ENCODE data around the gene LSR.
"Not testable (repeated sequence)": the region's sequence is repeated elsewhere in the genome, so short reads cannot be mapped to it uniquely, and the experiment has no call there.

LSR gene

DNA sequence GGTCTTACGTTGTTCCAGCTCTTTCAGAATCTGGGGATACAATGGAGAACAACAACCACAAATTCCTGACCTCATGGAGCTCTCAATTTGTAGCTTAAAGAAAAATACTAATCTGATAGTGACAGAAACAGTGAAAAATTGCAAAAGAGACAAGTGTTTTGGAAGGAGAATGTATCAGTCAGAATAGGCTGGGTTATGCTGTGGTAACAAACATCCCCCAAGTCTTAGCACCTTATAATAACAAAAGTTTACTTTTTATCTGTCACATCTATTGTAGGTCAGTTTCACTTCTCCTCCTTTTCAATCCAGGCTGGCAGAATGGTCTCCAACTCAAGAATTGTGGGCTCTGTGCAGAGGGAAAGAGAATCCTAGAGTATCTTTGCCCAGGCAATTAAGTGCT, 29.8 kb upstream of the LSR start:
- no peak for DNase-seq (ENCODE audit: low spot score)

DNA sequence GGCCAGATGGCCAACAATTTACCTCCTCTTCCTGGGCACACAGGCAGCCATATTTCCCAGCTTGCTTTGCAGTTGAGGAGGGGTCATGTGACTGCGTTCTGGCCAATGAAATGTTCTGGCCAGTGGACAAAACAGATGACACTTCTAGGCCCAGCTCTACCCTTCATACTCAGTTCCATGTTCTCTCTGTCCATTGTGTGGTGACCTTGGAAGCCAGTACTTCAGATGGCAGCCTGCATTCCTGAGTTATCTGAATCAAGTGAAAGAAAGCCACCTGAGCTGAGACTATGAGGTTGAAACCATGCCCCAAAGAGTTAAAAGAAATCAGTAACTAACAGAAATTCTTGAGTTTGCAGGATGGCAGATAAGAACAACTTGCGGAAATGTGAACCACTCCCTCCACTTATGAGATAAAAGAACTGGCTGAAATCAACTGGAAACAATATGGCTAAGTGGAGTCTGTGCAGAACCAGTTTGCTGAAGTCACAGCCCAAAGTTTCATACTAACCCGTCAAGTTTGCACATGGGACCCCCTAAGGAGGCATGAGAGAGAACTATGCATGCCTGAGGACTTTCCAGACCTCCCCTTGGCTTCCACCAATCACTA, 28.4 kb upstream of the LSR start:
- peak; percentile 6 for DNase-seq (ENCODE audit: low spot score)

- not testable (repeated sequence) for DNase-seq (ENCODE audit: low spot score)
Observed at GRCh38 chr19:35220973-35221590, 27.7 kb upstream of the LSR start.

GRCh38 chr19:35222373-35223015, 26.3 kb upstream of the LSR start:
- DNase-seq (ENCODE audit: low spot score), result no peak

GRCh38 chr19:35223084-35223790, 25.6 kb upstream of the LSR start:
- DNase-seq (ENCODE audit: low spot score), result no peak

DNA sequence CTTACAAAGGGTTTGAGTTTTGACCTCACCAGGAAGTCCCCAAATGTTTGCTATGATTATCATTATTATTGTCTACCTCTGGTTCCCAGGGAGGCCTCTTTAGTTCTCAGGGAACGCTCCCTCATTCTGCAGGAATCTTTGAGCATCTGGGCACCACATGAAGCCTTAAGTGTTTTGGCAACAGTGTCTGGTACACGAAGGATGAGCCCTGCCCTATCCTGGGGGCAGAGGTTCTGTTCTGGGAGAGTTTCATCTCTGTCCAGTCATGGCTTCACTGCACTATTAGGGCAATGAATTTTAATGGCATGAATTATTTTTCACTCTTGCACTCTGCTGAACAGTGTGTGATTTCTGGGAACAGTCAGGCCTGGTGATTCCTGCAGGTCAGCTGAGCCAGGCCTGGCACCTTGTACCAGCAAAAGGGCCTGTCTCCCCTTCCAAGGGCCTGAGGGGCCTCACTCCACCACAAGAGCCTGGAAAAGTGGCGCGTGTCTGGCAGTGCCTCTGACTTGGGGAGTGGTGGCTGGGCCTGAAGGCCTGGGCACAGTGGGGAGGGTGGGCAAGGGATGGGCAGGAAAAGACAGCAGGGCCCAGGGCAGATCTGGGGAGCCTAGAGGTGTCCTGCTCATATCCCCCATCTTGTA, 24.8 kb upstream of the LSR start:
- no peak for DNase-seq (ENCODE audit: low spot score)

- peak; percentile 27 for DNase-seq (ENCODE audit: low spot score)
Observed at GRCh38 chr19:35224681-35225571, 23.9 kb upstream of the LSR start.

- DNase-seq (ENCODE audit: low spot score), result no peak
Observed at GRCh38 chr19:35225951-35226350, 22.9 kb upstream of the LSR start.

DNA sequence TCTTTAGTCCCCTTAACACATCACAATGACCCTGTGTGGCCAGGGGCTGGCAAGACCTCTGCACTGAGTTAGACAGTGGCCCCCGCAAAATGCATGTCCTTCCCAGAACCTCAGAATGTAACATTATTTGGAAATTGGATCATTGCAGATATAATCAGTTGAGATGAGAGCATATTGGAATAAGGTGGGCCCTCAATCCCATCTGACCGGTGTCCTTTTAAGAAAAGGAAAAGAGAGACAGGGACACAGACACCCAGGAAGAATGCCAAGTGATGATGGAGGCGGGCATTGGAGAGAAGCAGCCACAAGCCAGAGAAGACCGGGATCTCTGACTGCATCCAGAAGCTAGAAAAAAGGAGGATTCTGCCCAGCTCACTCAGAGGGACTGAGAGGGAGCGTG, 22.1 kb upstream of the LSR start:
- no peak for DNase-seq (ENCODE audit: low spot score)

GRCh38 chr19:35228177-35228930, 20.4 kb upstream of the LSR start, which contains the start of gene FAM187B:
Gene FAM187B (minus strand): TSS chr19:35228739. CDS start chr19:35228680, 59 bp downstream.
- DNase-seq (ENCODE audit: low spot score), result no peak

GRCh38 chr19:35229601-35230000, 19.2 kb upstream of the LSR start:
- DNase-seq (ENCODE audit: low spot score), result no peak

GRCh38 chr19:35231956-35232645, 16.7 kb upstream of the LSR start:
- no peak for DNase-seq (ENCODE audit: low spot score)

GRCh38 chr19:35232912-35233311, 15.9 kb upstream of the LSR start:
- DNase-seq (ENCODE audit: low spot score), result no peak

DNA sequence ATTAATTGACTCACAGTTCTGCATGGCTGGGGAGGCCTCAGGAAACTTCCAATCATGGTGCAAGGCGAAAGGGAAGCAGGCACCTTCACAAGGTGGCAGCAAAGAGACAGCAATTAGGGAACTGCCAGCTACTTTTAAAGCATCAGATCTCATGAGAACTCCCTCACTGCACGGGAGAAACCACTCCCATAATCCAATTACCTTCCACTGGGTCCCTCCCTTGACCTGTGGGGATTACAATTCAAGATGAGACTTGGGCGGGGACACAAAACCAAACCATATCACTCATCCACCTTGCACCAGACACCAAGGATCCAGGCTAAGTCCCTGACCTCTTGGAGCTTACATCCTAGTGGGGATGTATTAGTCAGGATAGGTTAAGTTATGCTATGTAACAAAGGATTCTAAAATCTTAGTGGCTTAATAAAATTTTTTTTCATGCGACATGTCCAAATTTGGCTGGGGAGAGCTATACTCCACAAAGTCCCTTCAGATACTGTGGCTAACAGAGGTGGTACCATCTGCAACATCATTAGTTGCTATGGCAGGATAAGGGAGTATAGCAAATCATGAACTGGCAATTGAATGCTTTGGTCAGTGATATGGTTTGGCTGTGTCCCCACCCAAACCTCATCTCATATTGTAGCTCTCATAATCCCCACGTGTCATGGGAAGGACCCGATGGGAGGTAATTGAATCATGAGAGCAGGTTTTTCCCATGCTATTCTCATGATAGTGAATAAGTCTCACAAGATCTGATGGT, 12.0 kb upstream of the LSR start:
- no peak for DNase-seq (ENCODE audit: low spot score)

GRCh38 chr19:35239597-35239996, 9.2 kb upstream of the LSR start:
- DNase-seq (ENCODE audit: low spot score), result not testable (repeated sequence)

GRCh38 chr19:35240327-35240726, 8.5 kb upstream of the LSR start:
- no peak for DNase-seq (ENCODE audit: low spot score)

DNA sequence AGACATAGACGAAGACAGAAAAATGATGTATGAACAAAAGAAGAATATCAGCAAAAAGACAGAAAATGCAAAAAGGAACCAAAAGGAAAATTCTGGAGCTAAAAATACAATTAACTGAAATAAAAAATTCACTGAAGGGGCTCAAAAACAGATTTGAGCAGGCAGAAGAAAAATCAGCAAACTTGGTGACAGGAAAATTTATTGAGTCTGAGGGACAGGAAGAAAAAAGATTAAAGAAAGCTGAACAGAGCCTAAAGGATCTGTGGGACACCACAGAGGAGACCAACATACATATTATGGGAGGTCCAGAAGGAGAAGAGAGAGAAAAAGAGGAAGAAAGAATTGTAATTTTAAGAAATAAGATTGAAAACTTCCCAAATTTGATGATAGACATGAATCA, 7.4 kb upstream of the LSR start:
- DNase-seq (ENCODE audit: low spot score), result no peak

DNA sequence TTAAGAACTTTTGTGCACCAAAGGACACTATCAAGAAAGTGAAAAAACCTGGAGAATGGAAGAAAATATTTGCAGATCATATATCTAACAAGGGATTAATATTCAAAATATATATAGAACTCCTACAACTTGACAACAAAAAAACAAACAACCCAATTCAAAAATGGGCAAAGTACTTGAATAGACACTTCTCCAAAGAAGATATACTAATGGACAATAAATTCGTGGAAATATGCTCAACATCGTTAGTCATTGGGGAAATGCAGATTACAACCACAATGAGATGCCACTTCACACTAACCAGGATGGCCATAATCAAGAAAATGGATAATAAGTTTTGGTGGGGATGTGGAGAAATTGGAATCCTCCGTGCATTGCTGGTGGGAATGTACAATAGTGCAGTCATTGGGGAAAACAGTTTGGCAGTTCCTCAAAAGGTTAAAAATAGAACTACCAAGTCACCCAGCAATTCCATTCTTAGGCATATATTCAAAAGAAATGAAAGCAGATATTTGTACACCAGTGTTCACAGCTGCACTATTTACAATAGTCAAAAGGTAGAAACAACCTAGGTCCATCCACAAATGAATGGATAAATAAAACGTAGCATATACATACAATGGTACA, 2.2 kb upstream of the LSR start:
- DNase-seq (ENCODE audit: low spot score), result no peak

Measured in hematopoietic multipotent progenitor cell treated with erythropoietin and hydrocortisone succinate and interleukin-3 and kit ligand, for 15 days (in vitro differentiated cells).